GM06990 (cell line): ENCODE measurements around the gene DNAI4.
"Not testable (repeated sequence)": the region's sequence is repeated elsewhere in the genome, so short reads cannot be mapped to it uniquely, and the experiment has no call there.

Source experiments
- DNase-seq: peaks from one replicate; pipeline ENCODE4 v3.0.0-alpha.2; 2011; ENCODE audit not compliant: insufficient read length; ENCODE audit errors: extremely low read depth
- H3K27me3 ChIP-seq: replicated peaks from 2 replicates; pipeline ENCODE4 v1.6.0; 2011; ENCODE audit warnings: low read length; ENCODE audit not compliant: control insufficient read depth, insufficient read depth
- H3K36me3 ChIP-seq: 2 replicates; pipeline ENCODE4 v1.5.1; 2011; ENCODE audit warnings: low read length; ENCODE audit not compliant: control insufficient read depth, insufficient read depth
- H3K4me3 ChIP-seq: replicated peaks from 2 replicates; pipeline ENCODE4 v1.5.1; 2011; ENCODE audit warnings: low read depth, mild to moderate bottlenecking, control low read depth, low read length
- TF ChIP-seq, protein P1 (sequence below): IDR thresholded peaks from 2 replicates; pipeline ENCODE4 v1.5.1; 2011; ENCODE audit warnings: low read length, control low read depth, mild to moderate bottlenecking, inconsistent platforms; ENCODE audit not compliant: insufficient read depth, poor library complexity, severe bottlenecking

Gene DNAI4, protein sequence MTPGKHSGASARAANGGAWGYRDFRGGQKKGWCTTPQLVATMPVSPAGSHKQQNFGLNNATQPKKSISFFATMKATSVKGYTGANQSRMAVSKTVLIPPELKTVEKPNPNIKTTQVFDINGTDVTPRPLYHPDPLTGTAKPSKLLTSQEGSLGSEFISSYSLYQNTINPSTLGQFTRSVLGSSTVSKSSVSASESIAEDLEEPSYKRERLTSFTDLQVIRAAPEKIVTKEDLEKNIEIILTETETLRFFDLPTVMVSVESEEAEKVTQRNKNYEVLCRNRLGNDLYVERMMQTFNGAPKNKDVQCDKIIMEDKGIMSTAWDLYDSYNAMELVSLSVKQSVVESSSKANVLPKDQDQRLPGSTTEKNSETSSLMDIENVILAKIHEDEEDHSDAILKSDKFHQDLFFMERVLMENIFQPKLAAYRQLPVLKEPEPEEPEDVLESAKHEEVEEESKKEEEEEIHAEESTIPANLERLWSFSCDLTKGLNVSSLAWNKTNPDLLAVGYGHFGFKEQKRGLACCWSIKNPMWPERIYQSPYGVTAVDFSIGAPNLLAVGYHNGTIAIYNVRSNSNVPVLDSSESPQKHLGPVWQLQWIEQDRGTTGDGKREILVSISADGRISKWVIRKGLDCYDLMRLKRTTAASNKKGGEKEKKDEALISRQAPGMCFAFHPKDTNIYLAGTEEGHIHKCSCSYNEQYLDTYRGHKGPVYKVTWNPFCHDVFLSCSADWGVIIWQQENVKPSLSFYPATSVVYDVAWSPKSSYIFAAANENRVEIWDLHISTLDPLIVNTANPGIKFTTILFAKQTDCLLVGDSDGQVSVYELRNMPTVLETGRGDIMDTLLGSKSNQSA

DNA sequence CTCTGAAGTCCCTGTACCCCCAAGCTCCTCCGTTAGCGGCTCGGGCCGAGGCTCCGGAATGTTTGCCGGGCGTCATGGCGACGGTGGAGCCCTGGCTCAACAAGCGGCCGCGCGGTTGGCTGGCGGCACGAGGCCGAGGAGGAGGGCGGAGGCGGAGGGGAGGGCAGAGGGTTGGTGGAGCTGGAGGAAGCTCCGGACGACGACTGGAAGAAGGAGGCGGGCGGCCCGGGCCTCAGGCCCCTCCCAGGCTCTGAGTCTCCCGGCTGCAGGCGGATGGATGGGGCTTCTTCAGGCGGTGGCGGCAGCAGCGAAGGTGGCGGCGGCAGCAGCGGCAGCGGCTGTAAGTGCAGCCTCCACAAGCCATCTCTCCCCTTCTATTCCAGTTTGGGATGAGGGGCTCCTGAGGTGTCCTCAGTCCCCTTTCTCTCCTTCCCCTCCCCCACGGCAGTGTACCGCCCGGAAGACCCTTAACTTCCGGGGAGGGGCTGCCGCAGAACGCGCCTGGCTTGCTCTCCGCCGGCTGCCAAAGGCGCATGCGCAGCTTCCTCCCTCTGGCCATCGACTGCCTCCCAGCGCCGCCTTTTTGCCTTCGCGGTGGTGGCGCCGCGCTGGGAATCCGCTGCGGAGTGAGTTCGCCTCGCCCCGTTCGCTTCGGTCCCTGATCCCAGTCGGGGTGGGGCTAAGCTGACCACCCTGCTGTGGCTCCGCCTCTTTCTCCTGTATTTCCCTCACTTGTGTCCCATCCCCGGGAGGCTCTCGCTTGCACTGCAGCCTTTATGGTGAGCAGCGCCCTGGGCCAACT lies at the start of gene DNAI4, which contains the start of gene MIER1:
TSS of gene DNAI4 (minus strand) at position 101 of the 802 bp plus-strand sequence. CDS start at position 76, 25 bp downstream.
TSS of gene MIER1 (plus strand) at position 235 of the 802 bp plus-strand sequence. CDS start at position 274, 39 bp downstream.
- no peaks in the 10 kb centered on the region; the same call in 1 of the 2 replicates for H3K36me3 ChIP-seq
- TF ChIP-seq, protein P1, sequence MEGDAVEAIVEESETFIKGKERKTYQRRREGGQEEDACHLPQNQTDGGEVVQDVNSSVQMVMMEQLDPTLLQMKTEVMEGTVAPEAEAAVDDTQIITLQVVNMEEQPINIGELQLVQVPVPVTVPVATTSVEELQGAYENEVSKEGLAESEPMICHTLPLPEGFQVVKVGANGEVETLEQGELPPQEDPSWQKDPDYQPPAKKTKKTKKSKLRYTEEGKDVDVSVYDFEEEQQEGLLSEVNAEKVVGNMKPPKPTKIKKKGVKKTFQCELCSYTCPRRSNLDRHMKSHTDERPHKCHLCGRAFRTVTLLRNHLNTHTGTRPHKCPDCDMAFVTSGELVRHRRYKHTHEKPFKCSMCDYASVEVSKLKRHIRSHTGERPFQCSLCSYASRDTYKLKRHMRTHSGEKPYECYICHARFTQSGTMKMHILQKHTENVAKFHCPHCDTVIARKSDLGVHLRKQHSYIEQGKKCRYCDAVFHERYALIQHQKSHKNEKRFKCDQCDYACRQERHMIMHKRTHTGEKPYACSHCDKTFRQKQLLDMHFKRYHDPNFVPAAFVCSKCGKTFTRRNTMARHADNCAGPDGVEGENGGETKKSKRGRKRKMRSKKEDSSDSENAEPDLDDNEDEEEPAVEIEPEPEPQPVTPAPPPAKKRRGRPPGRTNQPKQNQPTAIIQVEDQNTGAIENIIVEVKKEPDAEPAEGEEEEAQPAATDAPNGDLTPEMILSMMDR: no peak
- no peaks in the 10 kb centered on the region for H3K27me3 ChIP-seq
- H3K4me3 ChIP-seq: peak within 1 kb of the TSS; percentile 90
- peak; percentile 98 for DNase-seq

DNA sequence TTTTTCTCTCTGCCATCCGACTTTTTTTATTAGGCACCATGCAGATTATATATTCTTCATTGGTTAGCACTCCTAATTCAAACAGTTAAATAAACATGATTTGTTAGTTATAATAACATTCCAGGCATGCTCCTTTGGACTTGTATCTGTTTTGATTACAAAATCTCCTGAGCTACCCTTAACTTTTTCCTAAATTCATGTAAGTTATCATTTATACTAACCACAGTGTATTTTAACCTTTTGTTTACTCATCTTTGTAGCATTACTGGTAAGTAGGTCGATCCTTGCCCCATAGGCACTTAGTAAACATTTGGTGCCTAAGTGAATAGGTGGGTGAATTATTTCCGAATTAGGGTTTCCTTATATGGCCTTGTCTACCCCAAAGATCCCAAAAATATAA lies 43.9 kb upstream of the DNAI4 start:
- Histone ChIP-seq H3K4me3 (no peak overlapping the region), H3K27me3 (no peaks in the 10 kb centered on the region), H3K36me3 (peaks cover 3% of the 10 kb centered on the region)
- TF ChIP-seq, protein P1: no peak
- DNase-seq: no peak

DNA sequence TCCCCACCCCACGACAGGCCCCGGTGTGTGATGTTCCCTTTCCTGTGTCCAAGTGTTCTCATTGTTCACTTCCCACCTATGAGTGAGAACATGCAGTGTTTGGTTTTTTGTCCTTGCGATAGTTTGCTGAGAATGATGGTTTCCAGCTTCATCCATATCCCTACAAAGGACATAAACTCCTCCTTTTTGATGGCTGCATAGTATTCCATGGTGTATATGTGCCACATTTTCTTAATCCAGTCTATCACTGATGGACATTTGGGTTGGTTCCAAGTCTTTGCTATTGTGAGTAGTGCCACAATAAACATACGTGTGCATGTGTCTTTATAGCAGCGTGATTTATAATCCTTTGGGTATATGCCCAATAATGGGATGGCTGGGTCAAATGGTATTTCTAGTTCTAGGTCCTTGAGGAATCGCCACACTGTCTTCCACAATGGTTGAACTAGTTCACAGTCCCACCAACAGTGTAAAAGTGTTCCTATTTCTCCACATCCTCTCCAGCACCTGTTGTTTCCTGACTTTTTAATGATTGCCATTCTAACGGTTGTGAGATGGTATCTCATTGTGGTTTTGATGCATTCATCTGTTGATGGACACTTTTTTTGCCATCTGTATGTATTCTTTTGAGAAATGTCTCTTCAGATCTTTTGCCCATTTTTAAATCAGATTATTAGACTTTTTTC lies 41.7 kb upstream of the DNAI4 start:
- not testable (repeated sequence) for H3K36me3 ChIP-seq, H3K4me3 ChIP-seq, DNase-seq, H3K27me3 ChIP-seq

DNA sequence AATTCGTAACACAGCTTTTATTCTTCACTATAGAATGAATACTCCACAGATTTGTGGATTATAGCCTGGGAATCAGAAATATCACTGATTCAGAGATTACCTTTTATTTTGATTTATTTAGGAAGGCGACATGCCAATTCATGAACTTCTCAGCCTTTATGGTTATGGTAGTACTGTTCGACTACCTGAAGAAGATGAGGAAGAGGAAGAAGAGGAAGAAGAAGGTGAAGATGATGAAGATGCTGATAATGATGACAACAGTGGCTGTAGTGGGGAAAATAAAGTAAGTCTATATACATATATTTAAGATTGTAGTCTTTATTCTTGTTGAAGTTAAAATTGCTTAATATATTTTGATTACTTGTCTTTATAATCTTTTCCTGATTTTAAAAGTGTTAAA lies 33.3 kb upstream of the DNAI4 start:
- no peak for DNase-seq
- H3K27me3 ChIP-seq: no peaks in the 10 kb centered on the region
- H3K36me3 ChIP-seq: peaks cover 1% of the 10 kb centered on the region
- H3K4me3 ChIP-seq: no peak overlapping the region
- TF ChIP-seq, protein P1: no peak

DNA sequence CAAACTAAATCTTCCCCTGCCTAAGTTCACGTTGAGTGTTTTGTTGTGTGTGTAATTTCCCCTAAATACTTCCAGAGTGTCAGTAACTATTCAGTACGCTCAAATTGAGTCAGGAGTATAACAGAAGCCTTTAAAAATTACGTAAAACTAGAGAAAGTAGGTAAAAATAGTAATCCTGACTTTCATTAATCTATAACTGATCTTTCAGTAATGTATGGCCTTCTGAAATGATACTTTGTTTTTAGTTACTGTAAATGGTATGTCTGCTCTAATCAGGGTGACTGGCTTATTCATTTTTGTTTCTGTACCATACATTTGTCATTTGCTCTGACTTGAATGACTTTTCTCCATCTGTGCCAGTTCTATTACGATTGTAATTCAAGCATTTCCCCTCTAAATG lies 29.6 kb upstream of the DNAI4 start:
- Histone ChIP-seq H3K36me3 (peaks cover 6% of the 10 kb centered on the region), H3K27me3 (no peaks in the 10 kb centered on the region), H3K4me3 (no peak overlapping the region)
- TF ChIP-seq, protein P1: no peak
- DNase-seq: peak; percentile 18
